Ovary (tissue), 3 donors: ENCODE data around the gene ZNF629.

ENCODE experiments used
- CTCF ChIP-seq, 3 donors: fragments of 450-650 bp in 2 of 3; fragments of 200-600 bp in 1 of 3; IDR thresholded peaks; one replicate each; pipeline versions ENCODE4 v1.5.1 to v1.8.0; 2016 to 2022; ENCODE audit warnings: antibody characterized with exemption in 3 of 3, mild to moderate bottlenecking in 1 of 3
- POLR2A ChIP-seq: fragments of 450-650 bp; IDR thresholded peaks from one replicate; pipeline ENCODE4 v1.6.1; 2017; ENCODE audit warnings: antibody characterized with exemption, mild to moderate bottlenecking, moderate library complexity
- donor health status: DM: no; HTN: no; CAD: no.

- TF ChIP-seq POLR2A = no peak
- TF ChIP-seq CTCF (IDR thresholded peaks at IDR 0.05) = no peak
Measured at GRCh38 chr16:30753596-30753995, 33.4 kb downstream of the ZNF629 start.
